Transverse colon (tissue), 4 donors: ENCODE results near the gene PPY.

Experiments used
- CTCF ChIP-seq, 5 experiments: fragments of 200-600 bp in 3 of 5; fragments of 450-650 bp in 2 of 5; sonication (generic) in 3 of 5; IDR thresholded peaks; 1 replicate in 2 of 5; 2 replicates in 3 of 5; pipeline ENCODE4 v1.5.1; 2016 to 2017; ENCODE audit warnings: antibody characterized with exemption in 5 of 5, inconsistent platforms in 3 of 5, mild to moderate bottlenecking in 2 of 5, moderate library complexity in 1 of 5
- POLR2A ChIP-seq: fragments of 450-650 bp; IDR thresholded peaks from one replicate; pipeline ENCODE4 v1.6.1; 2016; ENCODE audit warnings: antibody characterized with exemption, mild to moderate bottlenecking, moderate library complexity
- POLR2AphosphoS5 ChIP-seq, 3 donors: sonication (generic); formaldehyde crosslinking; IDR thresholded peaks; one replicate each; pipeline ENCODE4 v1.6.1; 2016; ENCODE audit warnings: antibody characterized with exemption in 3 of 3

DNA sequence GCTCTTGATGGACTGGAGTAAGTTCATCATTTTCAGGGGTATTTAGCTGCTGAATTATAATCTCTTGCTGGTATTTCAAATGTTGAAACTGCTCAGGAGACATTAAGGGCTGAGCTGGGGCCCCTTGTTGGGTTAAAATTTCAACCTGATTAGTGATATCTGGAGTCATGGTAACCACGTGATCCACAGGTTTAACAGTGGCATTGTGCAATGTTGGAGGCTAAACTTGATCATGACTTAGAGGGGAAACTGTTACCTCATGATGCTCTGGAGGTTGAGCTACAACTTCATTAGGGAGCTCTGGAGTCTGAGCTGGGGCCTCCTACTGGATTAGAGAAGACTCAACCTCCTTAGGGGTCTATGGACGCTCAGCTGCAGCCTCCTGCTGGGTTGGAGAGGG is 17.7 kb downstream of the PPY start:
- TF ChIP-seq CTCF (IDR thresholded peaks at IDR 0.05) (no peak), POLR2AphosphoS5 (IDR thresholded peaks at IDR 0.05) (no peak), POLR2A (no peak)
